Measurements from ENCODE around the gene SLX9.

The SLX9 gene

GRCh38 chr21:44931137-44931500 is 8.7 kb upstream of the SLX9 start:
- no peak for DNase-seq

- no peak for DNase-seq
Observed at GRCh38 chr21:44931501-44932407, 8.1 kb upstream of the SLX9 start.

- DNase-seq: peak; percentile 73
Observed at GRCh38 chr21:44932408-44933181, 7.2 kb upstream of the SLX9 start.

- DNase-seq: no peak
Observed at GRCh38 chr21:44933199-44933917, 6.5 kb upstream of the SLX9 start.

GRCh38 chr21:44933918-44934260 is 5.9 kb upstream of the SLX9 start:
- no peak for DNase-seq

GRCh38 chr21:44934276-44934675 is 5.6 kb upstream of the SLX9 start:
- DNase-seq: no peak

GRCh38 chr21:44934797-44935532 is 4.9 kb upstream of the SLX9 start:
- DNase-seq: no peak

- no peak for DNase-seq
Observed at GRCh38 chr21:44935533-44935927, 4.3 kb upstream of the SLX9 start.

- DNase-seq: no peak
Observed at GRCh38 chr21:44938772-44939531, 877 bp upstream of the SLX9 start.

GRCh38 chr21:44940116-44940631 is 345 bp downstream of the SLX9 start:
- DNase-seq: no peak

- no peak for DNase-seq
Observed at GRCh38 chr21:44941567-44941966, 1.7 kb downstream of the SLX9 start.

- DNase-seq: no peak
Observed at GRCh38 chr21:44942566-44942965, 2.7 kb downstream of the SLX9 start.

- DNase-seq: no peak
Observed at GRCh38 chr21:44943005-44943685, 3.3 kb downstream of the SLX9 start.

GRCh38 chr21:44943686-44944550 is 4.1 kb downstream of the SLX9 start:
- DNase-seq: no peak

- no peak for DNase-seq
Observed at GRCh38 chr21:44944596-44944995, 4.8 kb downstream of the SLX9 start.

GRCh38 chr21:44946254-44947041 is 6.6 kb downstream of the SLX9 start:
- no peak for DNase-seq

- DNase-seq: no peak
Observed at GRCh38 chr21:44947111-44947929, 7.5 kb downstream of the SLX9 start.

GRCh38 chr21:44947930-44948331 is 8.1 kb downstream of the SLX9 start:
- no peak for DNase-seq
